ENCODE measurements around the gene UNCX.

DNA sequence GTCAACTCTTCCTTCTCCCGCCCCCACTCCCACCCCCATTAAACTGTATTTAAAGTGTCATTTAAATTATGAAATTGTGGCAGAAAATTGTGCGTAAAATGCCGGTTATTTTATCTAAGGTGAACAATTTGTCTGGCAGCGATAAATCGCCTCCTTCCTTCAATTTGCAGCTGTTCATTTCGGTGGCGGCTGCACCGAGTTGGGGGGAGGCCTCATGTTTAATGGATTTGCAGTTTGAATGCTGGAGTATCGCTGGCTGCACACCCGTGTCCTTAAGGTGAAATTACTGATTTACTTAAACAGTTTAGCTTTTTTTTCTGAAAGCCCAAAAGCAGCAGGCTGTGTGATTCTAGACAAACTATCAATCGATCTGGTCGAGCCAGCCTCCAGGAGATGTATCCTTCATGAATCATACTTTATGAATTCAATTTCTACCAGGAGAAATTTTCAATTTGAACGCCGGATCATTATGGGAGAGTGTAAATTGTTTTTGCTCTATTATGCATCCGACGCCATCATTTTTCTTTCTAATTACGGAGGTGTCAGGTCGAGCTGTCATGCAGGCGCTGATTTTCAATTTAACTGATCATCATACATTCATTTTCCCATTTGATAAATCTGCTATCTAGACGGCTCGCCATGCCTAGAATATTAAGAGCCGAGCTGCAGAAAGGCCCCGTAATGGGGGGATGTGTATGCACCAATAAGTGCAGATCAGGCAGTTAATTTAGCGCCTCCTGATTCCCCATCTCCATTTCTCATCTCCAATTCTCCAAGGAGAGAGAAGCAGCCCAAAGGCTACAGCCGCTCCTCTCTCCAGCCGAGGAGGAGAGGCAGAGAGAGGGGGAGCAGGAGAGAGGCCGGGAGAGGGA is 6.5 kb downstream of the UNCX start:
- TF ChIP-seq, protein P1, sequence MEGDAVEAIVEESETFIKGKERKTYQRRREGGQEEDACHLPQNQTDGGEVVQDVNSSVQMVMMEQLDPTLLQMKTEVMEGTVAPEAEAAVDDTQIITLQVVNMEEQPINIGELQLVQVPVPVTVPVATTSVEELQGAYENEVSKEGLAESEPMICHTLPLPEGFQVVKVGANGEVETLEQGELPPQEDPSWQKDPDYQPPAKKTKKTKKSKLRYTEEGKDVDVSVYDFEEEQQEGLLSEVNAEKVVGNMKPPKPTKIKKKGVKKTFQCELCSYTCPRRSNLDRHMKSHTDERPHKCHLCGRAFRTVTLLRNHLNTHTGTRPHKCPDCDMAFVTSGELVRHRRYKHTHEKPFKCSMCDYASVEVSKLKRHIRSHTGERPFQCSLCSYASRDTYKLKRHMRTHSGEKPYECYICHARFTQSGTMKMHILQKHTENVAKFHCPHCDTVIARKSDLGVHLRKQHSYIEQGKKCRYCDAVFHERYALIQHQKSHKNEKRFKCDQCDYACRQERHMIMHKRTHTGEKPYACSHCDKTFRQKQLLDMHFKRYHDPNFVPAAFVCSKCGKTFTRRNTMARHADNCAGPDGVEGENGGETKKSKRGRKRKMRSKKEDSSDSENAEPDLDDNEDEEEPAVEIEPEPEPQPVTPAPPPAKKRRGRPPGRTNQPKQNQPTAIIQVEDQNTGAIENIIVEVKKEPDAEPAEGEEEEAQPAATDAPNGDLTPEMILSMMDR (IDR thresholded peaks at IDR 0.05; ENCODE audit: low read depth, low read length, poor library complexity, severe bottlenecking) = no peak
- no peak for TF ChIP-seq EZH2phosphoT487 (IDR thresholded peaks at IDR 0.05; ENCODE audit: borderline replicate concordance, low read length)

Data from DOHH2 (cell line).